ENCODE measurements around the gene TTC9.

TTC9 gene

GRCh38 chr14:70723276-70723675 lies 81.6 kb downstream of the TTC9 start:
- Histone ChIP-seq H3K9me3 (ENCODE audit: control insufficient read depth, insufficient read depth, low read length) (no peaks in the 10 kb centered on the region), H3K4me3 (ENCODE audit: low read depth, low read length) (no peak overlapping the region), H3K9ac (ENCODE audit: low read depth, low read length) (no peak overlapping the region), H3K36me3 (ENCODE audit: control insufficient read depth, insufficient read depth, low read length) (no peaks in the 10 kb centered on the region), H3K4me1 (ENCODE audit: control insufficient read depth, insufficient read depth, low read length) (no peaks in the 10 kb centered on the region), H3K27me3 (ENCODE audit: control insufficient read depth, insufficient read depth, low read length) (no peaks in the 10 kb centered on the region)

GRCh38 chr14:70724110-70724509 lies 82.4 kb downstream of the TTC9 start:
- H3K27me3 ChIP-seq (ENCODE audit: control insufficient read depth, insufficient read depth, low read length) = no peaks in the 10 kb centered on the region
- no peaks in the 10 kb centered on the region for H3K36me3 ChIP-seq (ENCODE audit: control insufficient read depth, insufficient read depth, low read length)
- H3K4me1 ChIP-seq (ENCODE audit: control insufficient read depth, insufficient read depth, low read length) = no peaks in the 10 kb centered on the region
- no peak overlapping the region for H3K9ac ChIP-seq (ENCODE audit: low read depth, low read length)
- no peaks in the 10 kb centered on the region for H3K9me3 ChIP-seq (ENCODE audit: control insufficient read depth, insufficient read depth, low read length)
- no peak overlapping the region for H3K4me3 ChIP-seq (ENCODE audit: low read depth, low read length)

GRCh38 chr14:70724944-70725343 lies 83.2 kb downstream of the TTC9 start:
- H3K4me1 ChIP-seq (ENCODE audit: control insufficient read depth, insufficient read depth, low read length) = no peaks in the 10 kb centered on the region
- peaks cover 8% of the 10 kb centered on the region for H3K36me3 ChIP-seq (ENCODE audit: control insufficient read depth, insufficient read depth, low read length)
- no peak overlapping the region for H3K9ac ChIP-seq (ENCODE audit: low read depth, low read length)
- no peaks in the 10 kb centered on the region for H3K9me3 ChIP-seq (ENCODE audit: control insufficient read depth, insufficient read depth, low read length)
- no peak overlapping the region for H3K4me3 ChIP-seq (ENCODE audit: low read depth, low read length)
- no peaks in the 10 kb centered on the region for H3K27me3 ChIP-seq (ENCODE audit: control insufficient read depth, insufficient read depth, low read length)
